ENCODE data around the gene LRRC56.

Gene LRRC56

DNA sequence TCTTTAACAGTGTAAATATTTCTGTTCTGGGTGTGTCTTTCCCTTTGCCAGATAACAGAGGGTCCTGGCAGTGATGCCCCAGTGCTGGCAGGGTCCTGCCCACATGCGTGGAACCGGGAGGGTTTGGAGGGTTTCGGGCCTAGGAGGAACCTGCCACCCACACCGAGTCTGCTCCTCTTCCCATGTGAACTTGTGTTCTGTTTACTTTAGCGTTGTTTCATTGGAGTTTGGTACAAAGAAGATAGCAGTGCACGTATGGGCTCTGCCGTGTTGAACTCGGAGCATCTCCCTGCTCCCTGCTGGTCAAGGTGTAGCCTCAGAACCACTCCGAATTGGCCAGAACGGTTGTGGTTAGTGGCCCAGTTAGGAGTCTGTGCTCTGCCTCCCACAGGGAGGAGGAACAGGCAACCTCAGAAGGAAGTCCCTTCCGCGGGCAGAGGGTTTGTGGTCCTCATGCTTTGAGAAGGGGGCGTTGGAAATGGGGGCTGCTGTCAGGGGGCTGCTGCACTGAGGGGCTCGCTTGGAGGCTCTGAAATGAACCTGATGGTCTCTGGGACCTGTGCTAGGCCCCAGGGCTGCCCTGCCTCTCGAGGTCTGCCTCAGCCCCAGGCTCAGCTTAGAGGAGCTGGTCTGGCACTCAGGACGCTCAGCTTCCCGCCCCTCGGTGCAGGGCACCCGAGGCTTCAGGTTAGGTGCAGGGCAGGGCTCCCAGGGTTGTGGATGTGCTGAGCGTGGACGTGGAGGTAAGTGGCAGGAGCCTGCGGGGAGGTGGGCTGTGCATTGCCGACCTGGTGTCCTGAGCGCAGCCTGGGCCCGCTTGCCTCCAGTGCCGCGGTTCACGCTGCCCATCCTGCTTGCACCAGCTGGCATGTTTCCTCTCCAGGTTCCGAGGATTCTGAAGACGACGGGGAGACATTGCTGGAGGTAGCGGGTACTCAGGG lies 49.3 kb downstream of the LRRC56 start:
- H3K4me1 ChIP-seq (ENCODE audit: control insufficient read depth in 1 of 2, insufficient read depth in 1 of 2, low read depth in 1 of 2, low read length in 1 of 2), result no peaks in the 10 kb centered on the region
- H3K36me3 ChIP-seq, result peaks cover 83% of the 10 kb centered on the region
- TF ChIP-seq, protein P1, sequence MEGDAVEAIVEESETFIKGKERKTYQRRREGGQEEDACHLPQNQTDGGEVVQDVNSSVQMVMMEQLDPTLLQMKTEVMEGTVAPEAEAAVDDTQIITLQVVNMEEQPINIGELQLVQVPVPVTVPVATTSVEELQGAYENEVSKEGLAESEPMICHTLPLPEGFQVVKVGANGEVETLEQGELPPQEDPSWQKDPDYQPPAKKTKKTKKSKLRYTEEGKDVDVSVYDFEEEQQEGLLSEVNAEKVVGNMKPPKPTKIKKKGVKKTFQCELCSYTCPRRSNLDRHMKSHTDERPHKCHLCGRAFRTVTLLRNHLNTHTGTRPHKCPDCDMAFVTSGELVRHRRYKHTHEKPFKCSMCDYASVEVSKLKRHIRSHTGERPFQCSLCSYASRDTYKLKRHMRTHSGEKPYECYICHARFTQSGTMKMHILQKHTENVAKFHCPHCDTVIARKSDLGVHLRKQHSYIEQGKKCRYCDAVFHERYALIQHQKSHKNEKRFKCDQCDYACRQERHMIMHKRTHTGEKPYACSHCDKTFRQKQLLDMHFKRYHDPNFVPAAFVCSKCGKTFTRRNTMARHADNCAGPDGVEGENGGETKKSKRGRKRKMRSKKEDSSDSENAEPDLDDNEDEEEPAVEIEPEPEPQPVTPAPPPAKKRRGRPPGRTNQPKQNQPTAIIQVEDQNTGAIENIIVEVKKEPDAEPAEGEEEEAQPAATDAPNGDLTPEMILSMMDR (IDR thresholded peaks at IDR 0.05), result no peak

DNA sequence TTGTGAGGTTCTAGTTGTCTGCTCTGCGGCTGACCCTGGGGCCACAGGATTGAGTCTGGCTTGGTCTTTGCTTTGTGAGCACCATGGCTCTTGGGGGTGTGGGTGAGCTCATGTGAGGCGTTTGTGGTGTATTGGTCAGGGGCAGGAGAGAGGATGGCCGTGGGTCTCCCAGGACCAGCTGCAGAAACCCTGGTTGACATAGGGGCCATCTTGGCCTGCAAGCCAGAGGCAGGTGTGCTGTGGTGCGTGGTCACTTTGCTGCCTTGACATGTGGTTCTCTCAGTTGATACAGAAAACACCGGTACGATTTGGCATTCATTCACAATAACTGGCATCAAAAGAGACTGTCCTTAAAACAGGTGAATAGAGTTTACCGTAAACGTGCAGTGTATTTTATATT lies 50.2 kb downstream of the LRRC56 start:
- H3K27ac ChIP-seq, result peak overlapping the region; percentile 44
- TF ChIP-seq, protein P1 (IDR thresholded peaks at IDR 0.05), result no peak
- no peak overlapping the region for H3K4me3 ChIP-seq (ENCODE audit: low read depth in 1 of 2, low read length in 1 of 2)
- H3K9me3 ChIP-seq, result no peaks in the 10 kb centered on the region
- H3K36me3 ChIP-seq, result peaks cover 85% of the 10 kb centered on the region
- no peaks in the 10 kb centered on the region for H3K4me1 ChIP-seq (ENCODE audit: control insufficient read depth in 1 of 2, insufficient read depth in 1 of 2, low read depth in 1 of 2, low read length in 1 of 2)
- H3K27me3 ChIP-seq, result no peaks in the 10 kb centered on the region

More for the DNA sequence above, 49.3 kb downstream of the LRRC56 start:
- Histone ChIP-seq H3K4me3 (ENCODE audit: low read depth in 1 of 2, low read length in 1 of 2) (no peak overlapping the region), H3K9me3 (no peaks in the 10 kb centered on the region), H3K27me3 (no peaks in the 10 kb centered on the region), H3K27ac (no peak overlapping the region)

DNA sequence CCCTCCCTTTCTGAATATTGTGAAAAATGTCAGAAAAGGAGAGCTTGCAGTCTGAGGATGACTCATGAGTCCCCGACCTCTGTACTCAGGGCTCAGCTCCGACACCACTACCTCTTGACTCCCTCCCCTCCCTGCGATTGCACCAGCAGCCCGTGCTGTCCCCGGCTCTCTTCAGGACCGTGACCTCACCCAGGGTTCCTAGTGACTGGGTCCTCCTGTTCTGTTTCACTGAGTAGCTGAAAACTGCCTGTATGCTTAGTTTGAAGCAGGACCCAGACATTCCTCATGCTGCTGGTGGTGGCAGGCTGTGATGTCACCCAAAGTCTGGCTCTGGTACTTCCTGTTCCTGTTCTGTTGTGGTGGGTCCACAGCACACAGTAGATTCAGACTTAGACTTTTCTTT lies 50.7 kb downstream of the LRRC56 start:
- Histone ChIP-seq H3K27ac (peak overlapping the region; percentile 44), H3K27me3 (no peaks in the 10 kb centered on the region), H3K4me1 (ENCODE audit: control insufficient read depth in 1 of 2, insufficient read depth in 1 of 2, low read depth in 1 of 2, low read length in 1 of 2) (no peaks in the 10 kb centered on the region), H3K36me3 (peaks cover 86% of the 10 kb centered on the region), H3K4me3 (ENCODE audit: low read depth in 1 of 2, low read length in 1 of 2) (no peak overlapping the region), H3K9me3 (no peaks in the 10 kb centered on the region)
- TF ChIP-seq, protein P1 (IDR thresholded peaks at IDR 0.05), result no peak

DNA sequence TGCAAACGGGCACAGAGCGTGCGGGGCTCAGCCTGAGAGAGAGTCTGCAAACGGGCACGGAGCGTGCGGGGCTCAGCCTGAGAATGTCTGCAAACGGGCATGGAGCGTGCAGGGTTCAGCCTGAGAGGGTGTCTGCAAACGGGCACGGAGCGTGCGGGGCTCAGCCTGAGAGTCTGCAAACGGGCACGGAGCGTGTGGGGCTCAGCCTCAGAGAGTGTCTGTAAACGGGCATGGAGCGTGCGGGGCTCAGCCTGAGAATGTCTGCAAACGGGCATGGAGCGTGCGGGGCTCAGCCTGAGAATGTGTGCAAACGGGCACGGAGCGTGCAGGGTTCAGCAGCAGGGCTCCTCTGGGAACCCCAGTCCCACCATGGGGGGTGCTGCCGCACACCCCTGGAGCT lies 52.5 kb downstream of the LRRC56 start:
- no peak overlapping the region for H3K27ac ChIP-seq
- no peaks in the 10 kb centered on the region for H3K4me1 ChIP-seq (ENCODE audit: control insufficient read depth in 1 of 2, insufficient read depth in 1 of 2, low read depth in 1 of 2, low read length in 1 of 2)
- H3K36me3 ChIP-seq, result peaks cover 89% of the 10 kb centered on the region
- H3K27me3 ChIP-seq, result no peaks in the 10 kb centered on the region
- no peaks in the 10 kb centered on the region for H3K9me3 ChIP-seq
- H3K4me3 ChIP-seq (ENCODE audit: low read depth in 1 of 2, low read length in 1 of 2), result no peak overlapping the region
- TF ChIP-seq, protein P1 (IDR thresholded peaks at IDR 0.05), result no peak

DNA sequence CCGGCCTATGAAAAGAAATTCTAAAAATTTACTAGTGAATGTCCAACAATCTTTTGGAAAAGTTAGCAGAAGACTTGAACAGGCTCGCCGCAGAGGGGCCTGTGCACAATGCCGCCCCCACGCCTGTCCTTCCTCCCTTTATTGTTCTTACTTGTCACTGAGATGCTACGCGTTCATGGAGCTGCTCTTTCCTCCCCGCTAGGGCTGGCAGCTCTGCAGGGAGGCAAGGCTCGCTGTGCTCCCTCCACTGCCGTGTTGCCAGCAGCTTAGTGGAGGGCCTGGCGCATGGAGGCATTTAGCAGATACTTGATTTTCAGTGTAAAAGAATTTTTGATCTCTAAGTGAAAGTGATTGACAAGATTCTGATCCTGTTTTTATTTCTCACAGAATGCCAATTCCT lies 53.7 kb downstream of the LRRC56 start:
- TF ChIP-seq, protein P1 (IDR thresholded peaks at IDR 0.05), result no peak
- no peaks in the 10 kb centered on the region for H3K9me3 ChIP-seq
- no peaks in the 10 kb centered on the region for H3K27me3 ChIP-seq
- no peak overlapping the region for H3K4me3 ChIP-seq (ENCODE audit: low read depth in 1 of 2, low read length in 1 of 2)
- H3K36me3 ChIP-seq, result peaks cover 97% of the 10 kb centered on the region
- no peak overlapping the region for H3K27ac ChIP-seq
- no peaks in the 10 kb centered on the region for H3K4me1 ChIP-seq (ENCODE audit: control insufficient read depth in 1 of 2, insufficient read depth in 1 of 2, low read depth in 1 of 2, low read length in 1 of 2)
